Loucy (cell line): Measurements from ENCODE around the gene LEPROT.

Source experiments
- H2AFZ ChIP-seq: fragments of 200-600 bp; sonication (generic); 2 replicates; pipeline ENCODE4 v1.6.0; 2016; ENCODE audit warnings: antibody characterized with exemption, mild to moderate bottlenecking, low read length, moderate library complexity
- H3F3A ChIP-seq: fragments of 200-600 bp; 2 replicates; pipeline ENCODE4 v1.6.0; 2016; ENCODE audit warnings: antibody characterized with exemption, low read depth, mild to moderate bottlenecking
- H3K27me3 ChIP-seq: fragments of 200-600 bp; sonication (generic); 2 replicates; pipeline ENCODE4 v1.6.1; 2014; ENCODE audit warnings: low read length, mild to moderate bottlenecking; ENCODE audit not compliant: insufficient read depth, poor library complexity, severe bottlenecking
- H3K36me3 ChIP-seq: fragments of 200-600 bp; sonication (generic); 2 replicates; pipeline ENCODE4 v1.6.1; 2016; ENCODE audit warnings: low read length; ENCODE audit not compliant: insufficient read depth
- H3K4me1 ChIP-seq: fragments of 200-600 bp; sonication (generic); 2 replicates; pipeline ENCODE4 v1.5.1; 2014; ENCODE audit warnings: low read length, mild to moderate bottlenecking; ENCODE audit not compliant: insufficient read depth, poor library complexity, severe bottlenecking
- H3K4me2 ChIP-seq: fragments of 200-600 bp; sonication (generic); 2 replicates; pipeline ENCODE4 v1.6.0; 2014; ENCODE audit warnings: antibody characterized with exemption, low read length, low read depth, mild to moderate bottlenecking; ENCODE audit not compliant: poor library complexity, severe bottlenecking
- H3K4me3 ChIP-seq: fragments of 200-600 bp; sonication (generic); 2 replicates; pipeline ENCODE4 v1.5.1; 2014; ENCODE audit warnings: low read length, mild to moderate bottlenecking, mixed read lengths; ENCODE audit not compliant: poor library complexity, severe bottlenecking
- H3K79me2 ChIP-seq: fragments of 200-600 bp; sonication (generic); 2 replicates; pipeline ENCODE4 v1.6.1; 2014; ENCODE audit warnings: low read length; ENCODE audit not compliant: insufficient read depth
- H3K9ac ChIP-seq: fragments of 200-600 bp; sonication (generic); 2 replicates; pipeline ENCODE4 v1.6.0; 2014; ENCODE audit warnings: mild to moderate bottlenecking, low read depth, low read length, moderate library complexity; ENCODE audit not compliant: poor library complexity, severe bottlenecking
- H3K9me2 ChIP-seq: fragments of 200-600 bp; sonication (generic); replicated peaks from 2 replicates; pipeline ENCODE4 v1.6.1; 2016; ENCODE audit warnings: low read depth, low read length, mixed read lengths
- H3K9me3 ChIP-seq: fragments of 200-600 bp; sonication (generic); 2 replicates; pipeline ENCODE4 v1.6.1; 2014; ENCODE audit warnings: mild to moderate bottlenecking, antibody characterized with exemption, low read length, low read depth; ENCODE audit not compliant: insufficient read depth
- H4K20me1 ChIP-seq: fragments of 200-600 bp; sonication (generic); 2 replicates; pipeline ENCODE4 v1.6.0; 2014; ENCODE audit warnings: antibody characterized with exemption, low read length, mild to moderate bottlenecking; ENCODE audit not compliant: insufficient read depth, poor library complexity, severe bottlenecking
- EZH2phosphoT487 ChIP-seq: fragments of 200-600 bp; IDR thresholded peaks from 2 replicates; pipeline ENCODE4 v1.6.1; 2018; ENCODE audit warnings: antibody characterized with exemption, mild to moderate bottlenecking, moderate library complexity, borderline replicate concordance
- TF ChIP-seq, protein P1 (sequence below): fragments of 200-600 bp; sonication (generic); conservative IDR thresholded peaks from 2 replicates; pipeline ENCODE4 v1.5.1; 2014; ENCODE audit warnings: mild to moderate bottlenecking, antibody characterized with exemption, low read length

The LEPROT gene

DNA sequence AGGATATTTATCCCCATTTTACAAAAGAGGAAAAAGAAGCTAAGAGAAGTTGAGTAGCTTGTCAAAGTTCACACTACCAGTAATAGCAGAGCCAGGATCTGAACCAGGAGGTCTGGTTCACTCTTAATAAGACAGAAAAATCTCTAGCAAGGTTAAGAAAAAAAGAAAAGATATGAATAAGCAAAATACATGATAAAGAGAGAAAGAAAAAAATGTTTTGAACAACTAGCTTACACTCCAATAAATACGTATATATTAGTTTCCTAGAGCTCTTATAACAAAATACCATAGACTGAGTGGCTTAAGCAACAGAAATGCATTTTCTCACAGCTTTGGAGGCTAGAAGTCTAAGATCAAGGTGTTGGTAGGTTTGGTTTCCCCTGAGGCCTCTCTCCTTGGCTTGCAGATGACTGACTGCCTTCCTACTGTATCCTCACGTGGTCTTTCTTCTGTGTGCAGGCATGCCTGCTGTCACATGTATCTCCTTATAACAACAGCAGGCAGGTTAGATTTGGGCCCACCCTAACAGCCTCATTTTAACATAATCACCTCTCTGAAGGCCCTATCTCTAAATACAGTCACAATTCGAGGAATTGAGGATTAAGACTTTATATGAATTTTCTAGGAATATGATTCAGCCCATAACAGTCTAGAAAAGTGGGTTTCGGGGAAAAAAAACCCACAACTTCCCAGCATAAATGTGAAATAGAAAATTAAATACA lies 60.4 kb downstream of the LEPROT start:
- H3K4me2 ChIP-seq = no peak overlapping the region
- H3K36me3 ChIP-seq = no peaks in the 10 kb centered on the region
- H3K27me3 ChIP-seq = no peaks in the 10 kb centered on the region
- no peak overlapping the region for H3K9ac ChIP-seq
- no peaks in the 10 kb centered on the region for H3K79me2 ChIP-seq
- no peaks in the 10 kb centered on the region for H3F3A ChIP-seq
- no peak for TF ChIP-seq EZH2phosphoT487
- TF ChIP-seq, protein P1, sequence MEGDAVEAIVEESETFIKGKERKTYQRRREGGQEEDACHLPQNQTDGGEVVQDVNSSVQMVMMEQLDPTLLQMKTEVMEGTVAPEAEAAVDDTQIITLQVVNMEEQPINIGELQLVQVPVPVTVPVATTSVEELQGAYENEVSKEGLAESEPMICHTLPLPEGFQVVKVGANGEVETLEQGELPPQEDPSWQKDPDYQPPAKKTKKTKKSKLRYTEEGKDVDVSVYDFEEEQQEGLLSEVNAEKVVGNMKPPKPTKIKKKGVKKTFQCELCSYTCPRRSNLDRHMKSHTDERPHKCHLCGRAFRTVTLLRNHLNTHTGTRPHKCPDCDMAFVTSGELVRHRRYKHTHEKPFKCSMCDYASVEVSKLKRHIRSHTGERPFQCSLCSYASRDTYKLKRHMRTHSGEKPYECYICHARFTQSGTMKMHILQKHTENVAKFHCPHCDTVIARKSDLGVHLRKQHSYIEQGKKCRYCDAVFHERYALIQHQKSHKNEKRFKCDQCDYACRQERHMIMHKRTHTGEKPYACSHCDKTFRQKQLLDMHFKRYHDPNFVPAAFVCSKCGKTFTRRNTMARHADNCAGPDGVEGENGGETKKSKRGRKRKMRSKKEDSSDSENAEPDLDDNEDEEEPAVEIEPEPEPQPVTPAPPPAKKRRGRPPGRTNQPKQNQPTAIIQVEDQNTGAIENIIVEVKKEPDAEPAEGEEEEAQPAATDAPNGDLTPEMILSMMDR = no peak
- no peaks in the 10 kb centered on the region for H3K4me1 ChIP-seq
- no peak overlapping the region for H2AFZ ChIP-seq
- no peaks in the 10 kb centered on the region for H3K9me3 ChIP-seq
- no peak overlapping the region for H3K4me3 ChIP-seq
- H3K9me2 ChIP-seq = no peaks in the 10 kb centered on the region
- H4K20me1 ChIP-seq = no peaks in the 10 kb centered on the region

DNA sequence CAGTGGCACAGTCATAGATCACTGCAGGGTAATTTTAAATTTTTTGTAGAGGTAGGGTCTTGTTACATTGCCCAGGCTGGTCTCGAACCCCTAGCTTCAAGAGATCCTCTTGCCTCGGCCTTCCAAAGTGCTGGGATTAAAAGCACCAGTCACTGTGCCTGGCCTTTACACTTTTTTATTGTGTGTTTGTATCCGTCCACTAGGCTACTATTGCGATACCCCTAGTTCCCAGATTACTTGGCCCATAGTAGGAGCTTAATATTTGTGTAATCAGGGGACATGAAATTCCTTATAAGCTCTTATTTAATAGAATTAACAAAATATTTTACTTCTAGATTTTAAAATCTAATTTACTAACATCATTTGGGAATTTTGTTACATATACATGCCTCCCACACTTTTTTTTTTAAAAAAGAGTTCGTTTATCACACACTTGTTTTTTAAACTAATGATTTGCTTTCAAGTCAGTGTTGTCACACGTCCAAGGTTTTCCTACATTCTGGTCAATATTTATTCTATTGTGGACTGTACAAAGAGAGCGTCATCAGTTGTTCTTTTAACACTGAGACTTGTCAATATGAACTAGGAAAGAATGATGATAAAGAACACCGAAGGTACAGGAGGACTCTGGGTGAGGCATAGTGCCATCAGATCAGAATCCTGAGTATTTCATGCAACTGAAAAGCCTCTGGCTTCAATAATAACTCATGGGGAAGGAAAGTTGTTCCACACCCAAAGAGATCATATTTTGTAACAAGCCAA lies 63.7 kb downstream of the LEPROT start:
- H3K4me3 ChIP-seq = no peak overlapping the region
- H3K9me2 ChIP-seq = no peaks in the 10 kb centered on the region
- H3F3A ChIP-seq = no peaks in the 10 kb centered on the region
- H3K9me3 ChIP-seq = no peaks in the 10 kb centered on the region
- H3K9ac ChIP-seq = no peak overlapping the region
- no peak overlapping the region for H3K4me2 ChIP-seq
- H3K27me3 ChIP-seq = no peaks in the 10 kb centered on the region
- TF ChIP-seq EZH2phosphoT487 = no peak
- TF ChIP-seq, protein P1 = no peak
- H2AFZ ChIP-seq = no peak overlapping the region
- H4K20me1 ChIP-seq = no peaks in the 10 kb centered on the region
- no peaks in the 10 kb centered on the region for H3K79me2 ChIP-seq
- no peaks in the 10 kb centered on the region for H3K36me3 ChIP-seq
- H3K4me1 ChIP-seq = no peaks in the 10 kb centered on the region
